ENCODE measurements around the gene NIM1K. TPM values are rescaled to one million over a fixed set of nuclear protein-coding genes. Genes with fewer than 3 reads are reported as not detected.

The NIM1K gene
- total RNA-seq (2016; rRNA removed; fragmentation: Illumina TruSeq; extraction: Trizol) (0.21 TPM in 1 of 2 replicates, not detected in the other), polyA plus RNA-seq (2011; rRNA removed) (0.04 TPM in 1 of 2 replicates, not detected in the other), polyA minus RNA-seq (2011; rRNA and poly(A)+ RNA removed; ENCODE audit: low replicate concordance) (0.08 and 0.30 TPM in 2 replicates), Bru-seq, nascent RNA (percentile 14 among the genes with signal in this experiment), BruChase-seq, experiment 1, labeled RNA remaining after a 6-hour chase (percentile 19 among the genes with signal in this experiment), BruChase-seq, experiment 2, labeled RNA remaining after a 2-hour chase (percentile 20 among the genes with signal in this experiment)
- total RNA-seq (2016; cell fraction: cytosol; rRNA removed; fragmentation: Illumina TruSeq; extraction: Trizol; ENCODE audit: low read depth): not detected in 2 replicates
- not detected in 2 replicates for total RNA-seq (2016; cell fraction: insoluble cytoplasmic fraction; rRNA removed; fragmentation: Illumina TruSeq; extraction: Trizol)
- total RNA-seq (2016; cell fraction: membrane; rRNA removed; fragmentation: Illumina TruSeq; extraction: Trizol): not detected in 2 replicates
- total RNA-seq (2016; cell fraction: nucleus; rRNA removed; fragmentation: Illumina TruSeq; extraction: Trizol): not detected in 2 replicates
- 0.01 TPM in 1 of 2 replicates, not detected in the other for polyA plus RNA-seq (2011; cell fraction: cytosol; rRNA removed)
- 0.12 TPM in 1 of 2 replicates, not detected in the other for polyA plus RNA-seq (2011; cell fraction: nucleus; rRNA removed)
- not detected in 2 replicates for polyA plus RNA-seq (2012)
- not detected in 2 replicates for polyA plus RNA-seq (2016; cell fraction: cytosol; fragmentation: Illumina TruSeq; extraction: Trizol; ENCODE audit: low read depth)
- not detected in 2 replicates for polyA plus RNA-seq (2016; cell fraction: insoluble cytoplasmic fraction; fragmentation: Illumina TruSeq; extraction: Trizol; ENCODE audit: low read depth)
- polyA plus RNA-seq (2016; cell fraction: membrane; fragmentation: Illumina TruSeq; extraction: Trizol; ENCODE audit: low read depth): not detected in 2 replicates
- not detected in 2 replicates for polyA plus RNA-seq (2016; cell fraction: nucleus; fragmentation: Illumina TruSeq; extraction: Trizol; ENCODE audit: insufficient read depth, low read depth)
- polyA minus RNA-seq (2011; cell fraction: cytosol; rRNA and poly(A)+ RNA removed): not detected in 2 replicates
- polyA minus RNA-seq (2011; cell fraction: nucleus; rRNA and poly(A)+ RNA removed): 0.37 and 0.39 TPM in 2 replicates
- long read RNA-seq, experiment 1: 0 reads
- long read RNA-seq, experiment 2: 0 reads

DNA sequence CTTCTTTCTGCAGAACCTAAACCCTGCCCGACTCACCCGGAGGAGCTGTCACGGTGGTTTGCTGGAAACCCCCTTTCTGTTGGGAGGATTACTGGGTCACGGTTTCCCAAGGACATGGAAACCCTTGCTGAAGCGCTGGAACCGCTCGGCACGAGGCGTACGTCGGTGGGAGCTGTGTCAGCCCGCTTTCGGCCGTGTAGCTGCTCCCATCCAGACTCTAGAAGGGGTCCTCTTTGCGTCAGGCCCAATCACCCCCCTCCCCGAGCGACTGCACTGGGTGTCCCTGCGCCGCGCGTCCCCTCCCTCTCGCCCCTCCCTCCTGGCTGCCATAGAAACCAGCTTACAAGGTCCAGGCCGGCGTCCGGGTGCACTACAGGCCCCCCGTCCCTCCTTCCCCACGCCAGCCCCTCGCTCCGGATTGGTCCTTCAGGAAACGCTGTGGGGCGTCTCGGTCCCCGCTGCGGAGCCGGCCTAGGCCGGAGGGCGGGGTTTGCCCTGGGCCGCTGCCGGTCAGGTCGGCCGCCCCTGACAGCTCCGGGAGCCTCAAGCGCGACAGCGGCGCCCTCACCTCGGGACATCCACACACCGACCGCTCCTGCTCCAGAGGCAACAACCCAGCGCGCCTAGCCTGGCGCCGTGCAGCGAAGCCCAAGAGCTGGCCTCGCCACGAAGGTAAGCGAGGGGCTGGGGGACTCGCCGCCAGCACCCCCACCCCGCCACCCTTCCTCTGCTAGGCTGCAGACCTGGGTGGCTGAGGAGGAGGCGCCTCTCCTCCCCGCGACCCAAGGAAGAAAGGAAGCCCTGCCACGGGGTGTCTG is at the start of gene NIM1K:
TSS of gene NIM1K (plus strand) at position 486 of the 818 bp plus-strand sequence. CDS start 53,551 bp downstream, outside the sequence.
- peak; percentile 96 for ATAC-seq
- Histone ChIP-seq H3K4me3 (replicated peaks in 1 of 3; ENCODE audit: insufficient read depth in 1 of 3, low read depth in 2 of 3, low read length in 3 of 3) (peak within 1 kb of the TSS; percentile 57 to 75 (median 59)), H3K9ac (ENCODE audit: insufficient read depth, low read depth, low read length) (peak within 1 kb of the TSS; percentile 27; the same call in 1 of the 2 replicates), H3K36me3 (replicated peaks in 1 of 2; ENCODE audit: control insufficient read depth in 1 of 2, insufficient read depth in 2 of 2, low read length in 2 of 2) (no peaks in the 10 kb centered on the region), H2AFZ (ENCODE audit: low read length) (no peak within 1 kb of the TSS), H3K4me1 (ENCODE audit: insufficient read depth, low read length) (peaks cover 30% of the 10 kb centered on the region), H4K20me1 (ENCODE audit: insufficient read depth, low read length) (no peaks in the 10 kb centered on the region), H3K9me3 (ENCODE audit: low read length) (no peaks in the 10 kb centered on the region), H3K27ac (ENCODE audit: extremely low read length, insufficient read depth, low read length) (no peak within 1 kb of the TSS), H3K79me2 (ENCODE audit: insufficient read depth, low read length) (no peaks in the 10 kb centered on the region), H3K4me2 (ENCODE audit: low read depth, low read length) (peak within 1 kb of the TSS; percentile 89), H3K27me3 (ENCODE audit: control insufficient read depth in 1 of 2, insufficient read depth in 2 of 2, low read length in 2 of 2) (peaks cover 3 to 11% of the 10 kb centered on the region in 2 experiments; a peak in 2 of 5 replicates)
- peak; percentile 58 for DNase-seq (ENCODE audit: low spot score)
- BruUV-seq (replicated peaks): no TSS peak
- POLR2A ChIA-PET: interaction anchor here (0.9 kb wide), 1 partner anchor 71 kb away, joined by 4 read pairs; no protein-coding TSS in a partner anchor
- no peak for FAIRE-seq
- in situ Hi-C loops (cut with HindIII; ENCODE audit: extremely low pct_ligation_motif_present, low pct_unique_long_range_greater_than_20kb) (no loop called here), intact Hi-C loops (cut with micrococcal nuclease; ENCODE audit: unreplicated experiment) (no loop called here)
- 3% methylated on average over 25 of the region's 64 CpGs for WGBS (ENCODE audit: low lambda C conversion rate)
- CTCF ChIA-PET (ENCODE audit: low intra/inter-chr PET ratio, low total read pairs): no interaction called here
- TF ChIP-seq ZEB1 (IDR thresholded peaks at IDR 0.05; ENCODE audit: insufficient replicate concordance, low read depth) (no peak), MEIS1 (CRISPR knock-in tag; IDR thresholded peaks at IDR 0.05; ENCODE audit: borderline replicate concordance) (peak; percentile 64; the same call in 1 of the 2 replicates), ZNF234 (CRISPR knock-in tag; conservative IDR thresholded peaks at IDR 0.05) (no peak), TOPORS (CRISPR knock-in tag; IDR thresholded peaks at IDR 0.05) (no peak), ZFP82 (CRISPR knock-in tag; IDR thresholded peaks at IDR 0.05; ENCODE audit: borderline replicate concordance) (0 out of 2 replicates have a peak, but pooled peaks have one; percentile 58), SALL1 (CRISPR knock-in tag; IDR thresholded peaks at IDR 0.05) (peak; percentile 46; the same call in 1 of the 2 replicates)
- TF ChIP-seq, protein P1, sequence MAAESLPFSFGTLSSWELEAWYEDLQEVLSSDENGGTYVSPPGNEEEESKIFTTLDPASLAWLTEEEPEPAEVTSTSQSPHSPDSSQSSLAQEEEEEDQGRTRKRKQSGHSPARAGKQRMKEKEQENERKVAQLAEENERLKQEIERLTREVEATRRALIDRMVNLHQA (CRISPR knock-in tag; IDR thresholded peaks at IDR 0.05): no peak
- TF ChIP-seq, protein P2, sequence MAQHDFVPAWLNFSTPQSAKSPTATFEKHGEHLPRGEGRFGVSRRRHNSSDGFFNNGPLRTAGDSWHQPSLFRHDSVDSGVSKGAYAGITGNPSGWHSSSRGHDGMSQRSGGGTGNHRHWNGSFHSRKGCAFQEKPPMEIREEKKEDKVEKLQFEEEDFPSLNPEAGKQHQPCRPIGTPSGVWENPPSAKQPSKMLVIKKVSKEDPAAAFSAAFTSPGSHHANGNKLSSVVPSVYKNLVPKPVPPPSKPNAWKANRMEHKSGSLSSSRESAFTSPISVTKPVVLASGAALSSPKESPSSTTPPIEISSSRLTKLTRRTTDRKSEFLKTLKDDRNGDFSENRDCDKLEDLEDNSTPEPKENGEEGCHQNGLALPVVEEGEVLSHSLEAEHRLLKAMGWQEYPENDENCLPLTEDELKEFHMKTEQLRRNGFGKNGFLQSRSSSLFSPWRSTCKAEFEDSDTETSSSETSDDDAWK (CRISPR knock-in tag; IDR thresholded peaks at IDR 0.05): no peak
- TF ChIP-seq, protein P3, sequence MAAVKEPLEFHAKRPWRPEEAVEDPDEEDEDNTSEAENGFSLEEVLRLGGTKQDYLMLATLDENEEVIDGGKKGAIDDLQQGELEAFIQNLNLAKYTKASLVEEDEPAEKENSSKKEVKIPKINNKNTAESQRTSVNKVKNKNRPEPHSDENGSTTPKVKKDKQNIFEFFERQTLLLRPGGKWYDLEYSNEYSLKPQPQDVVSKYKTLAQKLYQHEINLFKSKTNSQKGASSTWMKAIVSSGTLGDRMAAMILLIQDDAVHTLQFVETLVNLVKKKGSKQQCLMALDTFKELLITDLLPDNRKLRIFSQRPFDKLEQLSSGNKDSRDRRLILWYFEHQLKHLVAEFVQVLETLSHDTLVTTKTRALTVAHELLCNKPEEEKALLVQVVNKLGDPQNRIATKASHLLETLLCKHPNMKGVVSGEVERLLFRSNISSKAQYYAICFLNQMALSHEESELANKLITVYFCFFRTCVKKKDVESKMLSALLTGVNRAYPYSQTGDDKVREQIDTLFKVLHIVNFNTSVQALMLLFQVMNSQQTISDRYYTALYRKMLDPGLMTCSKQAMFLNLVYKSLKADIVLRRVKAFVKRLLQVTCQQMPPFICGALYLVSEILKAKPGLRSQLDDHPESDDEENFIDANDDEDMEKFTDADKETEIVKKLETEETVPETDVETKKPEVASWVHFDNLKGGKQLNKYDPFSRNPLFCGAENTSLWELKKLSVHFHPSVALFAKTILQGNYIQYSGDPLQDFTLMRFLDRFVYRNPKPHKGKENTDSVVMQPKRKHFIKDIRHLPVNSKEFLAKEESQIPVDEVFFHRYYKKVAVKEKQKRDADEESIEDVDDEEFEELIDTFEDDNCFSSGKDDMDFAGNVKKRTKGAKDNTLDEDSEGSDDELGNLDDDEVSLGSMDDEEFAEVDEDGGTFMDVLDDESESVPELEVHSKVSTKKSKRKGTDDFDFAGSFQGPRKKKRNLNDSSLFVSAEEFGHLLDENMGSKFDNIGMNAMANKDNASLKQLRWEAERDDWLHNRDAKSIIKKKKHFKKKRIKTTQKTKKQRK (IDR thresholded peaks at IDR 0.05; ENCODE audit: low read length): no peak
- TF ChIP-seq, protein P4, sequence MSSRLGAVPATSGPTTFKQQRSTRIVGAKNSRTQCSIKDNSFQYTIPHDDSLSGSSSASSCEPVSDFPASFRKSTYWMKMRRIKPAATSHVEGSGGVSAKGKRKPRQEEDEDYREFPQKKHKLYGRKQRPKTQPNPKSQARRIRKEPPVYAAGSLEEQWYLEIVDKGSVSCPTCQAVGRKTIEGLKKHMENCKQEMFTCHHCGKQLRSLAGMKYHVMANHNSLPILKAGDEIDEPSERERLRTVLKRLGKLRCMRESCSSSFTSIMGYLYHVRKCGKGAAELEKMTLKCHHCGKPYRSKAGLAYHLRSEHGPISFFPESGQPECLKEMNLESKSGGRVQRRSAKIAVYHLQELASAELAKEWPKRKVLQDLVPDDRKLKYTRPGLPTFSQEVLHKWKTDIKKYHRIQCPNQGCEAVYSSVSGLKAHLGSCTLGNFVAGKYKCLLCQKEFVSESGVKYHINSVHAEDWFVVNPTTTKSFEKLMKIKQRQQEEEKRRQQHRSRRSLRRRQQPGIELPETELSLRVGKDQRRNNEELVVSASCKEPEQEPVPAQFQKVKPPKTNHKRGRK (CRISPR knock-in tag; IDR thresholded peaks at IDR 0.05): no peak
